Kidney epithelial cell (primary cell): ENCODE results near the gene CETP. TPM values are rescaled to one million over a fixed set of nuclear protein-coding genes. Genes with fewer than 3 reads are reported as not detected.

Experiments
- DNase-seq: peaks from one replicate; pipeline ENCODE4 v3.0.0-alpha.2; 2010; ENCODE audit warnings: low read depth
- H3K27me3 ChIP-seq: 2 replicates; pipeline ENCODE4 v1.6.0; 2011; ENCODE audit warnings: low read length; ENCODE audit not compliant: control insufficient read depth, insufficient read depth
- H3K36me3 ChIP-seq: 2 replicates; pipeline ENCODE4 v1.5.1; 2011; ENCODE audit warnings: low read length; ENCODE audit not compliant: control insufficient read depth, insufficient read depth
- H3K4me3 ChIP-seq: 2 replicates; pipeline ENCODE4 v1.5.1; 2011; ENCODE audit warnings: low read depth, mild to moderate bottlenecking, control low read depth, low read length
- total RNA-seq: library from RNA; depleted of rRNA; stranded (reverse); fragments of >200 nt; gene quantifications from 2 replicates; pipeline ENCODE4 v1.2.3, GENCODE V29; 2015
- TF ChIP-seq, protein P1 (sequence below): IDR thresholded peaks from 2 replicates; pipeline ENCODE4 v1.5.1; 2011; ENCODE audit warnings: mild to moderate bottlenecking, moderate library complexity, low read length, control low read depth, inconsistent platforms; ENCODE audit not compliant: insufficient read depth, poor library complexity, severe bottlenecking

Gene CETP
- total RNA-seq, 1 donor from 2014 or later = not detected

DNA sequence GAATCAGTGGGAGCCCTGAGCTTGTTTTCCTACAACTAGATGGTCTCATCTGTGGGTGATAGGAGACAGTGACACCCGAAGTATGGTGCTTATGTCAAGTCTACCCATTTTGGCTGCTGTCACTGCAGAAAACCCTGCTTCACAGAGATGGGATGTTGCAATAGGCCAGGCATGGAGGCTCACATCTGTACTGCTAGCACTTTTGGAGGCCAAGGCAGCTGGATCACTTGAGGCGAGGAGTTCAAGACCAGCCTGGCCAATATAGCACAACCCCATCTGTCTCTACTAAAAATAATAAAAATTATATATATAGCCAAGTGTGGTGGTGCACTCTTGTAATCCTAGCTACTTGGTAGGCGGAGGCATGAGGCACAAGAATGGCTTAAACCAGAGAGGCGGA lies 32.1 kb upstream of the CETP start:
- TF ChIP-seq, protein P1, sequence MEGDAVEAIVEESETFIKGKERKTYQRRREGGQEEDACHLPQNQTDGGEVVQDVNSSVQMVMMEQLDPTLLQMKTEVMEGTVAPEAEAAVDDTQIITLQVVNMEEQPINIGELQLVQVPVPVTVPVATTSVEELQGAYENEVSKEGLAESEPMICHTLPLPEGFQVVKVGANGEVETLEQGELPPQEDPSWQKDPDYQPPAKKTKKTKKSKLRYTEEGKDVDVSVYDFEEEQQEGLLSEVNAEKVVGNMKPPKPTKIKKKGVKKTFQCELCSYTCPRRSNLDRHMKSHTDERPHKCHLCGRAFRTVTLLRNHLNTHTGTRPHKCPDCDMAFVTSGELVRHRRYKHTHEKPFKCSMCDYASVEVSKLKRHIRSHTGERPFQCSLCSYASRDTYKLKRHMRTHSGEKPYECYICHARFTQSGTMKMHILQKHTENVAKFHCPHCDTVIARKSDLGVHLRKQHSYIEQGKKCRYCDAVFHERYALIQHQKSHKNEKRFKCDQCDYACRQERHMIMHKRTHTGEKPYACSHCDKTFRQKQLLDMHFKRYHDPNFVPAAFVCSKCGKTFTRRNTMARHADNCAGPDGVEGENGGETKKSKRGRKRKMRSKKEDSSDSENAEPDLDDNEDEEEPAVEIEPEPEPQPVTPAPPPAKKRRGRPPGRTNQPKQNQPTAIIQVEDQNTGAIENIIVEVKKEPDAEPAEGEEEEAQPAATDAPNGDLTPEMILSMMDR = no peak
- DNase-seq = no peak
- Histone ChIP-seq H3K4me3 (no peak overlapping the region), H3K36me3 (no peaks in the 10 kb centered on the region), H3K27me3 (no peaks in the 10 kb centered on the region)

DNA sequence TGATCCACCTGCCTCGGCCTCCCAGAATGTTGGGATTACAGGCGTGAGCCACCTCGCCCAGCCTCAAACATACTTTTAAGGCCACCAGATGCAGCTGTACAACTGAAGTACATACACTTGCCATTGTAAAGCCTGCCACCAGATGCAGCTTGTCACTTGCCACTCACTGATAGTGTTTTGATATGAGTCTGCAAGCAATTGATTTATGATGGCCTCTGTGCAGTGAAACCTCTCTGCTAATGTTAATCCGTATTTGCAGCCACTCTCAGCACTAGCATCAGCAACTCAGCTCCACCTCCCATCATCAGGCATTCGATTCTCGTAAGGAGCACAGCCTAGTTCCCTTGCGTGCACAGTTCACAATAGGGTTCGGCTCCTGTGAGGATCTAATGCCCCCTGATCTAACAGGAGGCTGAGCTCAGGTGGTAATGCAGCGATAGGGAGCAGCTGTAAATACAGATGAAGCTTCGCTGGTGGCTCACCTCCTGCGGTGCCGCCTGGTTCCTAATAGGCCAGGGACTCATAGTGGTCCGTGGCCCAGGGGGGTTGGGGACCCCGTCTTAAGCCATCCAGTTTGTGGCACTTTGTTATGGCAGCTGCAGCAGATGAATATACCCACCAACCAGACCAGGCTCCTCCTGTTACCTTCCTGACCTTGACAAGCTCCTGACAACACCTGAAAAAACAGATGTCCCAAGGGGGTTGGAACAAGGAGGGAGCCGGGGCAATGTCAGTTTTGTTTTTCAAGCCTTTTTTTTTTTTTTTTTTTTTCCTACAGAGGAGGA lies 31.1 kb upstream of the CETP start:
- H3K4me3 ChIP-seq = no peak overlapping the region
- TF ChIP-seq, protein P1 = no peak
- no peaks in the 10 kb centered on the region for H3K36me3 ChIP-seq
- H3K27me3 ChIP-seq = no peaks in the 10 kb centered on the region
- no peak for DNase-seq

- peak overlapping the region; percentile 39 for H3K4me3 ChIP-seq
- DNase-seq = no peak
- no peaks in the 10 kb centered on the region for H3K36me3 ChIP-seq
- TF ChIP-seq, protein P1 = no peak
- H3K27me3 ChIP-seq = no peaks in the 10 kb centered on the region
Measured at GRCh38 chr16:56931271-56931891, 30.4 kb upstream of the CETP start.

- Histone ChIP-seq H3K27me3 (no peaks in the 10 kb centered on the region), H3K36me3 (no peaks in the 10 kb centered on the region), H3K4me3 (peak within 1 kb of the TSS; percentile 99)
- DNase-seq = peak; percentile 84
- TF ChIP-seq, protein P1 = no peak
Measured at GRCh38 chr16:56931892-56932720, 29.6 kb upstream of the CETP start, which contains the start of gene HERPUD1. TSS of gene HERPUD1 (plus strand) at chr16:56932142. CDS start at chr16:56932245, 103 bp downstream.

GRCh38 chr16:56932721-56933619 lies 28.8 kb upstream of the CETP start:
- TF ChIP-seq, protein P1 = no peak
- H3K36me3 ChIP-seq = peaks cover under 1% of the 10 kb centered on the region
- H3K27me3 ChIP-seq = no peaks in the 10 kb centered on the region
- DNase-seq = no peak
- peak overlapping the region; percentile 99 for H3K4me3 ChIP-seq
